Trophoblast cell (in vitro differentiated cells and primary cell): ENCODE results near the gene ARPC1B.

Experiments
- DNase-seq, 2 donors: peaks; one replicate each; pipeline ENCODE4 v3.0.0-alpha.2; 2016
- H2AFZ ChIP-seq: 2 replicates; pipeline ENCODE4 v1.6.1; 2013; ENCODE audit warnings: low read length, moderate library complexity, mild to moderate bottlenecking; ENCODE audit not compliant: insufficient read depth, poor library complexity
- H2AK5ac ChIP-seq: 2 replicates; pipeline ENCODE4 v1.6.1; 2013; ENCODE audit warnings: mild to moderate bottlenecking, low read length
- H2BK120ac ChIP-seq: 2 replicates; pipeline ENCODE4 v1.6.1; 2013; ENCODE audit warnings: low read length, mild to moderate bottlenecking, moderate library complexity; ENCODE audit not compliant: insufficient read depth, poor library complexity
- H2BK12ac ChIP-seq: 2 replicates; pipeline ENCODE4 v1.6.1; 2013; ENCODE audit warnings: mild to moderate bottlenecking, low read length, moderate library complexity
- H2BK5ac ChIP-seq: 2 replicates; pipeline ENCODE4 v1.6.1; 2013; ENCODE audit warnings: low read length, low read depth, moderate library complexity, mild to moderate bottlenecking; ENCODE audit not compliant: poor library complexity
- H3K14ac ChIP-seq: 2 replicates; pipeline ENCODE4 v1.6.1; 2013; ENCODE audit warnings: mild to moderate bottlenecking, low read length
- H3K18ac ChIP-seq: 2 replicates; pipeline ENCODE4 v1.6.1; 2013; ENCODE audit warnings: mild to moderate bottlenecking, low read length
- H3K23ac ChIP-seq: 2 replicates; pipeline ENCODE4 v1.6.1; 2013; ENCODE audit warnings: low read length
- H3K27ac ChIP-seq: 2 replicates; pipeline ENCODE4 v1.5.1; 2013; ENCODE audit warnings: low read depth, mild to moderate bottlenecking, inconsistent platforms, low read length, moderate library complexity
- H3K27me3 ChIP-seq: 2 replicates; pipeline ENCODE4 v1.6.1; 2013; ENCODE audit warnings: inconsistent platforms, mild to moderate bottlenecking, low read length, moderate library complexity; ENCODE audit not compliant: insufficient read depth
- H3K36me3 ChIP-seq, 2 experiments: 1 replicate in 1 of 2; 2 replicates in 1 of 2; pipeline ENCODE4 v1.6.1; 2013; ENCODE audit warnings: low read length in 2 of 2, mild to moderate bottlenecking in 2 of 2, moderate library complexity in 1 of 2; ENCODE audit not compliant: insufficient read depth in 2 of 2, control insufficient read depth in 1 of 2
- H3K4ac ChIP-seq: 2 replicates; pipeline ENCODE4 v1.6.1; 2013; ENCODE audit warnings: low read depth, mild to moderate bottlenecking, low read length, moderate library complexity
- H3K4me1 ChIP-seq, 2 experiments: 1 replicate in 1 of 2; 2 replicates in 1 of 2; pipeline ENCODE4 v1.6.1; 2013; ENCODE audit warnings: low read length in 2 of 2, mild to moderate bottlenecking in 2 of 2, moderate library complexity in 1 of 2; ENCODE audit not compliant: insufficient read depth in 2 of 2, control insufficient read depth in 1 of 2
- H3K4me2 ChIP-seq: 2 replicates; pipeline ENCODE4 v1.6.1; 2013; ENCODE audit warnings: inconsistent platforms, mild to moderate bottlenecking, low read length, moderate library complexity
- H3K4me3 ChIP-seq: 2 replicates; pipeline ENCODE4 v1.5.1; 2013; ENCODE audit warnings: mild to moderate bottlenecking, low read depth, low read length, inconsistent platforms
- H3K79me1 ChIP-seq: one replicate; pipeline ENCODE4 v1.6.1; 2013; ENCODE audit warnings: low read length
- H3K79me2 ChIP-seq: 2 replicates; pipeline ENCODE4 v1.6.1; 2013; ENCODE audit warnings: low read length, mild to moderate bottlenecking; ENCODE audit not compliant: control insufficient read depth, insufficient read depth, poor library complexity
- H3K9ac ChIP-seq: 2 replicates; pipeline ENCODE4 v1.6.1; 2013; ENCODE audit warnings: mild to moderate bottlenecking, low read length
- H3K9me3 ChIP-seq: 2 replicates; pipeline ENCODE4 v1.6.1; 2013; ENCODE audit warnings: low read depth, mild to moderate bottlenecking, control low read depth, inconsistent platforms, low read length; ENCODE audit not compliant: insufficient read depth
- H4K12ac ChIP-seq: 2 replicates; pipeline ENCODE4 v1.6.1; 2013; ENCODE audit warnings: low read depth, mild to moderate bottlenecking, low read length, moderate library complexity
- H4K8ac ChIP-seq: 2 replicates; pipeline ENCODE4 v1.6.1; 2013; ENCODE audit warnings: low read depth, mild to moderate bottlenecking, low read length, moderate library complexity
- H4K91ac ChIP-seq: one replicate; pipeline ENCODE4 v1.6.1; 2013; ENCODE audit warnings: low read depth, mild to moderate bottlenecking, low read length, moderate library complexity
- WGBS: extraction: QIAGEN DNeasy Blood & Tissue Kit; methylation state at CpG from one replicate; pipeline ENCODE4 v1.1.7; 2013; ENCODE audit warnings: missing lambda C conversion rate; ENCODE audit not compliant: insufficient read length, insufficient coverage; ENCODE audit errors: extremely low coverage; 5-methylcytosine and 5-hydroxymethylcytosine counted together

The ARPC1B gene

DNA sequence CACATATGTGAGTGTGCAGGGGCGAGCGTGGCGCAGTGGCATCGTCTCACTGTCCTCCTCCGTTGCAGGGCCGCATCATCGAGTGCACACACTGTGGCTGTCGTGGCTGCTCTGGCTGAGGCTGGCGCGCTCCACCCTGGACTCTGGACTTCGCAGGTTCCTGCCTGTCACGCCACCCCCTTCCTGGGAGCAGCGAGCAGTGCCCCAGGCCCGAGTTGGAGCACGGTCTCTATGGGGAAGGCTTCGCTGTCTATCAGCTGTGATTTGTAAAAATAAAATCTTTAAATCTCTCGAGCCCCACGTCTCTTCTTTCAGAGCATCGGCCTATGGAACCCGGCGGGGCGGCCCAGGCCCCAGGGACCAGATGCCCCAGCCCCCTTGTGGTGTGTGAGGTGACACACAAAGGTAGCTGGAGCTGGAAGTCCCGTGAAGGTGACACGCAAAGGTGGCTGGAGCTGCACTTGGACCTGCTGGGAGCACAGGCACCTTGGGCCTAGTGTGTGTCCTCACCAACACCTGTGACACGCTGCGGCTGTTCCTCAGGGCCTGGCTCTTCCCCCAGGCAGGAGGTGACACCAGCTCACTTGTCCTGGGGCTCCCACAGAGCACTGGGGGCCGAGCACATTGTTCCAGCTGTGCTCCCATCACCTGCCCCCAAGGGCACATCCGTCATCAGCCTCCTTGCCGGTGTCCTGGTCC, 44.9 kb downstream of the ARPC1B start:
- Histone ChIP-seq H3K79me2 (no peaks in the 10 kb centered on the region), H2BK120ac (no peak overlapping the region), H4K12ac (no peak overlapping the region), H3K9me3 (peaks cover 1% of the 10 kb centered on the region), H2BK5ac (no peak overlapping the region), H2AK5ac (no peak overlapping the region), H3K4ac (no peak overlapping the region), H3K23ac (no peak overlapping the region), H4K91ac (no peak overlapping the region), H3K4me1 (no peaks in the 10 kb centered on the region), H3K27me3 (no peaks in the 10 kb centered on the region), H3K4me3 (no peak overlapping the region), H3K27ac (no peak overlapping the region), H2AFZ (no peak overlapping the region), H3K14ac (no peak overlapping the region), H4K8ac (no peak overlapping the region), H3K36me3 (peaks cover 79 to 82% of the 10 kb centered on the region in 2 experiments), H3K18ac (no peak overlapping the region), H3K4me2 (no peak overlapping the region), H2BK12ac (no peak overlapping the region), H3K79me1 (no peaks in the 10 kb centered on the region), H3K9ac (no peak overlapping the region)
- no CpG with 5 or more reads among the region's 29 CpGs for whole genome bisulfite sequencing
- no peak for DNase-seq

DNA sequence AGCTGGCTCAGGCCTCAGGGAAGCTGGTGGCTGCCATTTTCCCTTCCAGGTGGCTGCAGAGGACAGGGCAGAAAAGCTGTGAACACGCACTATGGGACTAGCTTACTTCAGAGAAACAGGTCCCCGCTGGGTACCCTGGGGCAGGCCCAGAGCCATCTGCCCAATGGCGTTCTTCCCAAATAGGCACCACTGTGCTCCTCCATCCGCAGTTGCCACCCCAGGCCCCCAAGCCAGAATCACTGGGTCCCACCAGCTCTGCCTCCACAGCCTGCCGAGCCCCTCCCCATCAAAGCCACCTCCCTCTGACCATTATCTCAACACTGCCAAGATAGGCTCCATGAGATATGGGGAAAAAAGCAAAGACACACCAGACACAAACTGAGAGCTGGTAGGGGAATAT, 45.7 kb downstream of the ARPC1B start:
- Histone ChIP-seq H3K27ac (no peak overlapping the region), H3K14ac (no peak overlapping the region), H2BK12ac (no peak overlapping the region), H4K8ac (no peak overlapping the region), H4K91ac (no peak overlapping the region), H2AK5ac (no peak overlapping the region), H4K12ac (no peak overlapping the region), H3K79me1 (no peaks in the 10 kb centered on the region), H3K4me2 (no peak overlapping the region), H2AFZ (no peak overlapping the region), H3K4me1 (no peaks in the 10 kb centered on the region), H3K79me2 (no peaks in the 10 kb centered on the region), H3K9ac (no peak overlapping the region), H3K9me3 (no peaks in the 10 kb centered on the region), H2BK5ac (no peak overlapping the region), H3K4me3 (no peak overlapping the region), H3K4ac (no peak overlapping the region), H3K23ac (no peak overlapping the region), H3K36me3 (peaks cover 79 to 82% of the 10 kb centered on the region in 2 experiments), H3K27me3 (no peaks in the 10 kb centered on the region), H3K18ac (no peak overlapping the region), H2BK120ac (no peak overlapping the region)
- WGBS, result no CpG with 5 or more reads among the region's 5 CpGs
- DNase-seq, result no peak

DNA sequence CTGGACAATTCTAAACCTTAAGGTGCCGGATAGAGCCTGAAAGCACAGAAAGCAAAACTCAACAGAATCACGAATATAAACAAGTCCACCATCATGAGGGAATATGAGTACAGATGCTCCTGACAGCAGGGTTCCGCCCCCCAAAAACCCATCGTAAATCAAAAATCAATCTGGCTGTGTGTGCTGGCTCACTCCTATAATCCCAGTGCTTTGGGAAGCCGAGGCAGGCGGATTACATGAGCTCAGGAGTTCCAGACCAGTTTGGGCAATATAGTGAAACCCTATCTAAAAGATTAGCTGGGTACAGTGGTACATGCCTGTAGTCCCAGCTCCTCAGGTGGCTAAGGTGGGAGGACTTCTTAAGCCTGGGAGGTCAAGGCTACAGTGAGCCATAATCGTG, 46.5 kb downstream of the ARPC1B start:
- Histone ChIP-seq H2AK5ac (no peak overlapping the region), H3K79me1 (no peaks in the 10 kb centered on the region), H2BK12ac (no peak overlapping the region), H3K4ac (no peak overlapping the region), H4K12ac (no peak overlapping the region), H3K79me2 (no peaks in the 10 kb centered on the region), H3K9me3 (no peaks in the 10 kb centered on the region), H3K27ac (no peak overlapping the region), H2BK120ac (no peak overlapping the region), H2BK5ac (no peak overlapping the region), H4K91ac (no peak overlapping the region), H3K18ac (no peak overlapping the region), H3K14ac (no peak overlapping the region), H3K36me3 (peaks cover 80 to 86% of the 10 kb centered on the region in 2 experiments), H4K8ac (no peak overlapping the region), H3K4me3 (no peak overlapping the region), H3K4me2 (no peak overlapping the region), H3K23ac (no peak overlapping the region), H3K27me3 (no peaks in the 10 kb centered on the region), H3K4me1 (no peaks in the 10 kb centered on the region), H2AFZ (no peak overlapping the region), H3K9ac (no peak overlapping the region)
- DNase-seq, result no peak
- no CpG with 5 or more reads among the region's 7 CpGs for WGBS

DNA sequence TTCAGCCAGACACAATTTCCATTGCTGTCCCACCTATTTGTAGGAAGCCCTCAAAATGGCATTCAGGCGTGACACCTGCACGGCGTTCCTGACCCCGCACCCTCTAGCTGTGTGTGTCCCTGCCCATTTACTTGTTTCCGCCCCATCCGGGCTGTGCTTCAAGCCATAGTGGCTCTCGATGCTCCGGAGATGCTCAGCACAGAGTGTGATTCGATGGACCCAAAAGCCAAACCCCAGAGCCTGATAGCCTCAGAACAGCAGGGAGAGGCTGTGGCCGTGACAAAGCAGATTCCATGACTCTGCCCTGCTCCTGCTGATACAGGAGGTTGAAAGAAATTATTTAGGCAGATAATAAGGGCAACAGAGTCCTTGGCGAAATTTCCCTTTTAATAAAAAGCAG, 47.7 kb downstream of the ARPC1B start:
- H3K14ac ChIP-seq, result no peak overlapping the region
- H4K12ac ChIP-seq, result no peak overlapping the region
- H2AK5ac ChIP-seq, result no peak overlapping the region
- no peak overlapping the region for H3K18ac ChIP-seq
- no peaks in the 10 kb centered on the region for H3K27me3 ChIP-seq
- no peak overlapping the region for H3K23ac ChIP-seq
- no peak overlapping the region for H3K27ac ChIP-seq
- H3K4me3 ChIP-seq, result no peak overlapping the region
- H2BK5ac ChIP-seq, result no peak overlapping the region
- peaks cover 73 to 82% of the 10 kb centered on the region in 2 experiments for H3K36me3 ChIP-seq
- H3K9me3 ChIP-seq, result no peaks in the 10 kb centered on the region
- H3K4me2 ChIP-seq, result no peak overlapping the region
- no peak overlapping the region for H3K4ac ChIP-seq
- no peak overlapping the region for H2BK12ac ChIP-seq
- H4K8ac ChIP-seq, result no peak overlapping the region
- H3K79me1 ChIP-seq, result no peaks in the 10 kb centered on the region
- H3K79me2 ChIP-seq, result no peaks in the 10 kb centered on the region
- no peak for DNase-seq
- no peak overlapping the region for H4K91ac ChIP-seq
- no peak overlapping the region for H3K9ac ChIP-seq
- H3K4me1 ChIP-seq, result no peaks in the 10 kb centered on the region
- WGBS, result no CpG with 5 or more reads among the region's 11 CpGs
- no peak overlapping the region for H2AFZ ChIP-seq
- no peak overlapping the region for H2BK120ac ChIP-seq
